HEK293 (cell line): ENCODE results near the gene WRNIP1.

ENCODE experiments used
- CTCF ChIA-PET: fragments of 350-600 bp; formaldehyde crosslinking; extraction: SDS; loops from one replicate; lab custom pipeline; 2021; ENCODE audit warnings: antibody characterized with exemption; lab: Yijun Ruan, JAX
- POLR2A ChIA-PET: fragments of 300-600 bp; formaldehyde crosslinking; extraction: SDS; loops from one replicate; lab custom pipeline; 2020; ENCODE audit warnings: antibody characterized with exemption, inconsistent platforms; lab: Yijun Ruan, JAX
- H3K27ac ChIP-seq: fragments of 200-500 bp; sonication (Bioruptor generic); 2 replicates; pipeline ENCODE4 v1.5.1; 2014; ENCODE audit warnings: low read depth, low read length, control low read depth, inconsistent platforms; ENCODE audit errors: extremely low read depth
- H3K36me3 ChIP-seq, 2 experiments: fragments of 200-500 bp in 1 of 2; sonication (Bioruptor generic) in 1 of 2; 1 replicate in 1 of 2; 2 replicates in 1 of 2; pipeline ENCODE4 v1.5.1; 2014 to 2017; ENCODE audit warnings: inconsistent platforms in 2 of 2, low read length in 2 of 2; ENCODE audit not compliant: control insufficient read depth in 2 of 2, insufficient read depth in 1 of 2
- H3K4me1 ChIP-seq: fragments of 200-500 bp; sonication (Bioruptor generic); 2 replicates; pipeline ENCODE4 v1.5.1; 2014; ENCODE audit warnings: mild to moderate bottlenecking, low read length, inconsistent platforms; ENCODE audit not compliant: control insufficient read depth, insufficient read depth
- H3K4me3 ChIP-seq: 2 replicates; pipeline ENCODE4 v1.5.1; 2011; ENCODE audit warnings: low read depth, mild to moderate bottlenecking, control low read depth, low read length, moderate library complexity
- H3K9me3 ChIP-seq: fragments of 200-500 bp; sonication (Bioruptor generic); 2 replicates; pipeline ENCODE4 v1.5.1; 2014; ENCODE audit warnings: low read depth, low read length, inconsistent platforms; ENCODE audit not compliant: control insufficient read depth, insufficient read depth
- BCL11B ChIP-seq: fragments of 450-650 bp; formaldehyde crosslinking; IDR thresholded peaks from 2 replicates; pipeline ENCODE4 v1.5.1; 2016; ENCODE audit warnings: low read depth, missing biosample characterization, missing genetic modification characterization
- EGR2 ChIP-seq: fragments of 450-650 bp; formaldehyde crosslinking; IDR thresholded peaks from 2 replicates; pipeline ENCODE4 v1.5.1; 2016; ENCODE audit warnings: low read depth, missing biosample characterization, missing genetic modification characterization
- HOXA7 ChIP-seq: sonication (generic); formaldehyde crosslinking; IDR thresholded peaks from 2 replicates; pipeline ENCODE4 v1.8.1; 2022; ENCODE audit warnings: missing genetic modification reagents, borderline replicate concordance
- KLF17 ChIP-seq: fragments of 450-650 bp; formaldehyde crosslinking; IDR thresholded peaks from 2 replicates; pipeline ENCODE4 v1.5.1; 2016; ENCODE audit warnings: missing biosample characterization, missing genetic modification characterization
- ZFP37 ChIP-seq: fragments of 450-650 bp; formaldehyde crosslinking; IDR thresholded peaks from 2 replicates; pipeline ENCODE4 v1.5.1; 2016; ENCODE audit warnings: missing biosample characterization, missing genetic modification characterization
- ZNF214 ChIP-seq: fragments of 450-650 bp; formaldehyde crosslinking; IDR thresholded peaks from 2 replicates; pipeline ENCODE4 v1.5.1; 2017; ENCODE audit warnings: missing biosample characterization, mild to moderate bottlenecking, missing genetic modification characterization, borderline replicate concordance
- ZNF26 ChIP-seq: fragments of 450-650 bp; formaldehyde crosslinking; IDR thresholded peaks from 2 replicates; pipeline ENCODE4 v1.5.1; 2016; ENCODE audit warnings: missing biosample characterization, missing genetic modification characterization
- ZNF394 ChIP-seq: fragments of 450-650 bp; formaldehyde crosslinking; IDR thresholded peaks from 2 replicates; pipeline ENCODE4 v1.5.1; 2016; ENCODE audit warnings: missing biosample characterization, missing genetic modification characterization, mild to moderate bottlenecking, moderate library complexity, borderline replicate concordance
- ZNF423 ChIP-seq: fragments of 450-650 bp; formaldehyde crosslinking; IDR thresholded peaks from 2 replicates; pipeline ENCODE4 v1.5.1; 2016; ENCODE audit warnings: missing biosample characterization, missing genetic modification characterization
- ZNF433 ChIP-seq: fragments of 450-650 bp; formaldehyde crosslinking; IDR thresholded peaks from 2 replicates; pipeline ENCODE4 v1.5.1; 2016; ENCODE audit warnings: missing biosample characterization, missing genetic modification characterization, low read depth
- ZNF561 ChIP-seq: fragments of 450-650 bp; IDR thresholded peaks from 2 replicates; pipeline ENCODE4 v1.5.1; 2018; ENCODE audit warnings: missing biosample characterization, missing genetic modification characterization, borderline replicate concordance
- ZNF707 ChIP-seq: fragments of 450-650 bp; formaldehyde crosslinking; IDR thresholded peaks from 2 replicates; pipeline ENCODE4 v1.5.1; 2016; ENCODE audit warnings: missing biosample characterization, missing genetic modification characterization
- ZNF76 ChIP-seq: fragments of 450-650 bp; formaldehyde crosslinking; IDR thresholded peaks from 2 replicates; pipeline ENCODE4; 2016; ENCODE audit warnings: low read depth, missing biosample characterization, missing genetic modification characterization, borderline replicate concordance
- ZSCAN23 ChIP-seq: fragments of 450-650 bp; formaldehyde crosslinking; IDR thresholded peaks from 2 replicates; pipeline ENCODE4 v1.5.1; 2016; ENCODE audit warnings: missing biosample characterization, missing genetic modification characterization
- TF ChIP-seq, protein P1 (sequence below): fragments of 450-650 bp; formaldehyde crosslinking; IDR thresholded peaks from 2 replicates; pipeline ENCODE4 v1.5.1; 2017; ENCODE audit warnings: missing biosample characterization, missing genetic modification characterization

Gene WRNIP1

DNA sequence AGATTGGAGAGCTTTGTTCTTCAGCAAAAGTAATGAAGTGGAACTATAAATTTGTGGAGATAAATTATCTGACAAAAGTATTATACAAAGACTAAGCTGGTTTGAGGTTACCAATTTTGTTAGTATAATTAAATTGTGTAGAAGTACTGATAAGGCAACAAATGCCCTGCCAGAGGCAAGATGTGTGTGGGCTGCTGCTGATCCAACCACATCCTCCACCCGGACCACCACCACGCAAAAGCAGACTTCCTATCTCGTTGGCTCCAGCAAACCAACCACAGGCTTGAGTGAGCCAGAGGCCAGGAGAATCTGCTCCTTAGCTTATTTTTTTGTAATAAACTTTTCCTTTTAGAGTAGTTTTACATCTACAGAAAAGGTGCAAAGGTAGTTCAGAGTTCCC lies 13.3 kb upstream of the WRNIP1 start:
- Histone ChIP-seq H3K9me3 (no peaks in the 10 kb centered on the region), H3K27ac (no peak overlapping the region), H3K4me1 (peaks cover 6% of the 10 kb centered on the region), H3K36me3 (no peaks in the 10 kb centered on the region), H3K4me3 (no peak overlapping the region)
- ChIA-PET CTCF (interaction anchor here (0.7 to 9.5 kb wide), 9 partner anchors 8 to 1156 kb away, joined by 3 to 212 read pairs (median 6); no protein-coding TSS in a partner anchor), POLR2A (interaction anchor here (0.7 to 1.1 kb wide), 2 partner anchors 13 to 15 kb away, joined by 3 read pairs; partner anchors contain the start of gene WRNIP1)
- TF ChIP-seq, protein P1, sequence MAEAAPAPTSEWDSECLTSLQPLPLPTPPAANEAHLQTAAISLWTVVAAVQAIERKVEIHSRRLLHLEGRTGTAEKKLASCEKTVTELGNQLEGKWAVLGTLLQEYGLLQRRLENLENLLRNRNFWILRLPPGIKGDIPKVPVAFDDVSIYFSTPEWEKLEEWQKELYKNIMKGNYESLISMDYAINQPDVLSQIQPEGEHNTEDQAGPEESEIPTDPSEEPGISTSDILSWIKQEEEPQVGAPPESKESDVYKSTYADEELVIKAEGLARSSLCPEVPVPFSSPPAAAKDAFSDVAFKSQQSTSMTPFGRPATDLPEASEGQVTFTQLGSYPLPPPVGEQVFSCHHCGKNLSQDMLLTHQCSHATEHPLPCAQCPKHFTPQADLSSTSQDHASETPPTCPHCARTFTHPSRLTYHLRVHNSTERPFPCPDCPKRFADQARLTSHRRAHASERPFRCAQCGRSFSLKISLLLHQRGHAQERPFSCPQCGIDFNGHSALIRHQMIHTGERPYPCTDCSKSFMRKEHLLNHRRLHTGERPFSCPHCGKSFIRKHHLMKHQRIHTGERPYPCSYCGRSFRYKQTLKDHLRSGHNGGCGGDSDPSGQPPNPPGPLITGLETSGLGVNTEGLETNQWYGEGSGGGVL, result no peak
- TF ChIP-seq ZNF433 (tag by site-specific recombination) (no peak), EGR2 (tag by site-specific recombination) (no peak), ZSCAN23 (tag by site-specific recombination) (no peak), ZFP37 (no peak), ZNF214 (tag by site-specific recombination) (no peak), KLF17 (tag by site-specific recombination) (no peak), ZNF423 (tag by site-specific recombination) (no peak), HOXA7 (CRISPR knock-in tag) (no peak), ZNF394 (no peak), BCL11B (tag by site-specific recombination) (no peak)

DNA sequence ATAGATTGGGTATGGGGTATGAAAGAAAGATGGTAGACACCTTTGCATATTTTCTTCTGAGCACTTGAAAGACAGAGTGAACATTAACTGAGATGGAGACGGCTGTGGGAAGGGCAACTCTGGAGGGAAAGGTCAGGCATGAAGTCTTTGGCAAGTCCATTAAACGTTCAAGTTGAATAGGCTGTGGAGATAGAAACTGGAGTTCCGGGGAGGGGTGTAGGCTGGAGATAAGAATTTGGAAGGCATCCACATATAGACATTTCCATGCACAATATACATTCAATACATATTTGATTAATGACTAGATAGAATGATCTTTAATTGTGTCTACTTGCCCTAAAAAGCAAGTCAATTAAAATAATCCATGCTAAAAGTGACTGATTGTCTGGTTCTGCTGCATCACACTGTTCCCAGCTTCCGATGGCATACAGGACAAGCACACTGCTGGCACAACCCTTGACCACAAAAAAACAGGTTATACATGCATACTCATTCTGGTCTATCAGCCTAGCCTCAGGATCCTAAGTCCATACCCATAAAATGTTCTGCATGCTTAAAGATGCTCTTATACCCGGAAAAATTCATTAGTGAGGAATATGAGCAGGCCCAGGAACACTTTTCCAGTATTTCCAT lies 12.6 kb upstream of the WRNIP1 start:
- H3K9me3 ChIP-seq, result no peaks in the 10 kb centered on the region
- H3K36me3 ChIP-seq, result no peaks in the 10 kb centered on the region
- H3K4me3 ChIP-seq, result no peak overlapping the region
- TF ChIP-seq ZNF707 (tag by site-specific recombination) (no peak), EGR2 (tag by site-specific recombination) (no peak), ZNF561 (tag by site-specific recombination) (no peak), ZNF76 (tag by site-specific recombination) (no peak)
- TF ChIP-seq, all 188 proteins: peak for 0
- ChIA-PET POLR2A (no interaction called here), CTCF (interaction anchor here (0.6 to 9.5 kb wide), 8 partner anchors 9 to 274 kb away, joined by 3 to 212 read pairs (median 4); no protein-coding TSS in a partner anchor)
- H3K27ac ChIP-seq, result no peak overlapping the region
- H3K4me1 ChIP-seq, result peaks cover 6% of the 10 kb centered on the region

GRCh38 chr6:2753110-2753489 lies 12.1 kb upstream of the WRNIP1 start:
- no peaks in the 10 kb centered on the region for H3K36me3 ChIP-seq
- TF ChIP-seq ZNF26 (tag by site-specific recombination), result no peak
- TF ChIP-seq, all 188 proteins: peak for 0
- Histone ChIP-seq H3K9me3 (no peaks in the 10 kb centered on the region), H3K4me3 (no peak overlapping the region), H3K27ac (no peak overlapping the region), H3K4me1 (peaks cover 6% of the 10 kb centered on the region)
- POLR2A ChIA-PET, result no interaction called here
- CTCF ChIA-PET, result interaction anchor here (0.6 to 9.5 kb wide), 10 partner anchors 9 to 556 kb away, joined by 3 to 212 read pairs (median 3); partner anchors contain the start of gene WRNIP1
